Kidney tubule cell (primary cell): ENCODE measurements around the gene RNF144A.

Source experiments
- DNase-seq: peaks from one replicate; pipeline ENCODE4 v3.0.0-alpha.2; 2018; ENCODE audit warnings: low spot score

RNF144A gene

DNA sequence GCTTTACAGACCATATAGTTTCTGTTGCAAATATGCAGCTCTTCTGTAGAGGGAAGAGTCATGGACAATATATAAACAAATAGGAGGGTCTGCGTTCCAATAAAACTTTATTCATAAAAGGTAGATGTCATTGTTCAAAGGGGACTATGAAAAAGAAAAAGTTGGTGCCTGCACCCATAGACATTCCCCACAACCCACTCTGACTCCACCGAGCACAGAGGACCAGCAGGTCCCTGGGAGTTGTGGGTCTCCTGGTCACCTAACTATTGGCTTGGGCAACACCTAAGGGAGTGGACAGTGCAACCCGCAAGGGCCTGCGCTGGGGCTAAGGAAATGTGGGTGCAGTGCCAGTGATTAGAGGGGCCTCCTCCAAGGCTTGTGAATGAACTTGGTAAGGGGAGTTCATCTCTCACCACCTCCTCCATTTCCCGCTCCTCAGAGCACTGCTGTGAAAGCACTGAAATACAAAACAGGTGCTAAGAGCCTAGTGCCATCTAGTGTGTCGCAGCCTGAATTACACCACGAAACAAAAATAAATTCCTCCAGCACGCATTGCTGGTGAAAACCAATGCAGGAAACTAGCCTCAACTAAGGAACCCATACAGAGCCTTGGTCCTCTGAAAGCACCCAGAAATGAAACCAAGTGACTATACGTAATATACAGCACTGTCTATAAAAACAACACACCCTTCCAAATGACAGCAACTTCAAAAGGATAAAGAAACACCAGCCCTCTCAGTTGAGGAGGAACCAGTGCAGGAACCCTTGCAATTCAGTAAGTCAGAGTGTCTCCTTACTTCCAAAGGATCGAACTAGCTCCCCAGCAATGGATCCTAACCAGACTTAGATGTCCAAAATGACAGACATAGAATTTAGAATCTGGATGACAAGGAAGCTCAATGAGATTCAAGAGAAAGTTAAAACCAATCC lies 166.6 kb downstream of the RNF144A start:
- peak; percentile 35 for DNase-seq

GRCh38 chr2:7084601-7085000 lies 167.4 kb downstream of the RNF144A start:
- no peak for DNase-seq

- no peak for DNase-seq
Measured at GRCh38 chr2:7089284-7089683, 172.1 kb downstream of the RNF144A start.

- DNase-seq, result no peak
Measured at GRCh38 chr2:7089898-7090510, 172.8 kb downstream of the RNF144A start.

DNA sequence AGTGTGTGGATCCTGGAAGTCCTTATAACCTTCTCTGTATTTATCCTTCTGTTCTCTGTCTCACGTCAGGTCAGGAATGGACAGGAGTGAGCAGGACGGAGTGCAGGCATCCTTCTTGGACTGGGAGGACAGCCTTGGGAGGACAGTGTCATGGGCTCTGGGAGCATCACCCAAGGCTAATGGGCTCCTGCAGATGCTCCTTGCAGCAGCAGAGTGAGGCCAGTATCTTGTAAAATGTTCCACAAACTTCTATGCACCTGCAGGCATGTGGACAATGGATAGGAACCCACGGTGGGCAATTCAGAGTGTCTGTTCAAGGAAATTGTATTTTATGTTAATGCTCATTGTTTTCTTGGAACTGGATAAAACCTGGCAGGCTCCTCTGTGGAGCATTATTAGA lies 176.2 kb downstream of the RNF144A start:
- no peak for DNase-seq
